Endodermal cell (in vitro differentiated cells): ENCODE results near the gene DDX11. TPM values are rescaled to one million over a fixed set of nuclear protein-coding genes. Genes with fewer than 3 reads are reported as not detected.
"Not testable (repeated sequence)": the region's sequence is repeated elsewhere in the genome, so short reads cannot be mapped to it uniquely, and the experiment has no call there.

ENCODE experiments used
- DNase-seq: peaks from one replicate; pipeline ENCODE4 v3.0.0-alpha.2; 2017
- H3K27ac ChIP-seq: 2 replicates; pipeline ENCODE4 v1.5.1; 2013; ENCODE audit warnings: mild to moderate bottlenecking, low read depth, low read length, moderate library complexity
- H3K27me3 ChIP-seq: 2 replicates; pipeline ENCODE4 v1.6.1; 2013; ENCODE audit warnings: mild to moderate bottlenecking, low read length, moderate library complexity; ENCODE audit not compliant: insufficient read depth, control insufficient read depth, poor library complexity, severe bottlenecking
- H3K36me3 ChIP-seq: 2 replicates; pipeline ENCODE4 v1.7.0; 2013; ENCODE audit warnings: mild to moderate bottlenecking, low read length, moderate library complexity; ENCODE audit not compliant: control insufficient read depth, insufficient read depth
- H3K4me1 ChIP-seq: one replicate; pipeline ENCODE4 v1.7.0; 2013; ENCODE audit warnings: low read length; ENCODE audit not compliant: control insufficient read depth, insufficient read depth
- H3K4me3 ChIP-seq: 2 replicates; pipeline ENCODE4 v1.5.1; 2013; ENCODE audit warnings: mild to moderate bottlenecking, low read length, moderate library complexity
- H3K9ac ChIP-seq: 2 replicates; pipeline ENCODE4 v1.6.1; 2013; ENCODE audit warnings: mild to moderate bottlenecking, low read length, moderate library complexity; ENCODE audit not compliant: poor library complexity, severe bottlenecking; ENCODE audit errors: extremely low read depth
- H3K9me3 ChIP-seq: 2 replicates; pipeline ENCODE4 v1.6.1; 2013; ENCODE audit warnings: mild to moderate bottlenecking, low read length, moderate library complexity; ENCODE audit not compliant: control insufficient read depth
- H3K27ac Mint-ChIP-seq: 2 replicates; pipeline ENCODE4 v1.8.0; 2020; ENCODE audit warnings: mixed read lengths
- H3K27me3 Mint-ChIP-seq: 2 replicates; pipeline ENCODE4 v1.8.0; 2021; ENCODE audit warnings: mild to moderate bottlenecking, mixed read lengths; ENCODE audit not compliant: insufficient read depth
- H3K36me3 Mint-ChIP-seq: 2 replicates; pipeline ENCODE4 v1.8.0; 2020; ENCODE audit warnings: low read depth, mixed read lengths
- H3K4me1 Mint-ChIP-seq: 2 replicates; pipeline ENCODE4 v1.8.0; 2020; ENCODE audit warnings: mixed read lengths
- H3K4me3 Mint-ChIP-seq: 2 replicates; pipeline ENCODE4 v1.8.0; 2020; ENCODE audit warnings: mild to moderate bottlenecking, moderate library complexity, mixed read lengths
- H3K9me3 Mint-ChIP-seq: 2 replicates; pipeline ENCODE4 v1.8.0; 2020; ENCODE audit warnings: mild to moderate bottlenecking, mixed read lengths
- WGBS, 2 experiments: methylation state at CpG; one replicate each; pipeline versions ENCODE4 v1.1.5 to v1.1.7; 2013; ENCODE audit warnings: missing lambda C conversion rate in 2 of 2, mixed read lengths in 1 of 2; ENCODE audit not compliant: insufficient coverage in 1 of 2, insufficient read length in 1 of 2; 5-methylcytosine and 5-hydroxymethylcytosine counted together
- total RNA-seq, 2 donors: library from RNA; stranded (reverse); fragmentation: NEBNext Ultra II Directional in 1 of 2; extraction: Animal tissue kit (Norgen Biotek cat#: 25700) in 1 of 2; gene quantifications; 2 replicates in 1 of 2; 3 replicates in 1 of 2; pipeline ENCODE4 v1.2.1, GENCODE V29; 2021

The DDX11 gene
- total RNA-seq, 2 donors from 2014 or later: 136 to 298 TPM

GRCh38 chr12:31096251-31097065, 22.8 kb downstream of the DDX11 start:
- H3K9ac ChIP-seq, H3K4me3 Mint-ChIP-seq, H3K27me3 Mint-ChIP-seq, H3K4me1 Mint-ChIP-seq, H3K9me3 Mint-ChIP-seq, H3K36me3 ChIP-seq, H3K4me1 ChIP-seq, H3K27ac ChIP-seq, H3K4me3 ChIP-seq, H3K27me3 ChIP-seq, H3K9me3 ChIP-seq: not testable (repeated sequence)
- Mint-ChIP-seq H3K27ac (peak overlapping the region; percentile 18), H3K36me3 (peaks cover 78% of the 10 kb centered on the region)
- 93 to 100% methylated on average over 4 to 19 of the region's 19 CpGs for WGBS, 2 experiments
- DNase-seq: peak; percentile 37

GRCh38 chr12:31097819-31098218, 24.2 kb downstream of the DDX11 start:
- H3K4me3 Mint-ChIP-seq, H3K9ac ChIP-seq, H3K27me3 ChIP-seq, H3K9me3 Mint-ChIP-seq, H3K27ac Mint-ChIP-seq, H3K27me3 Mint-ChIP-seq, H3K36me3 ChIP-seq, H3K9me3 ChIP-seq, H3K4me1 Mint-ChIP-seq, H3K4me3 ChIP-seq, H3K27ac ChIP-seq, H3K4me1 ChIP-seq: not testable (repeated sequence)
- DNase-seq: peak; percentile 29
- 96 to 100% methylated on average over 1 to 8 of the region's 8 CpGs for WGBS, 2 experiments
- peaks cover 78% of the 10 kb centered on the region for H3K36me3 Mint-ChIP-seq

DNA sequence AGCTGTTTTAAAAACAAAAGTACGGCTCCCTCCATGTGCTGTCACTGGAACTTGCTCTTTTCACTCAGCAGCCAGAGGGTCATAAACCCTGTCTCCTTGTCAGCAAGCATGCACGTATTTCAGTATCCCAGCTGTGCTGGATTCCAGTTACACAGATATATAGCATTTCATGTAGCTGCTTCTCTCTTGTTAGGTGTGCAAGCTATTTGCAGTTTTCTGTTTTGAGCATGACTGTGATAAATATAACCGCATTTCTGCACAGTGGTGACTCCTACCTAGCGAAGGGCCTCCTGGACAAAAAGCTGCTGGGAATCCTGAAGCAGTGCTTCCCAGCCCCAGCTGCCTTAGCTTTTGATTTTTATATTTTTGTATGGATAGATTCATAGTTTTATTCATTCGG, 24.7 kb downstream of the DDX11 start:
- H3K27ac Mint-ChIP-seq, H3K27me3 ChIP-seq, H3K9ac ChIP-seq, H3K4me1 ChIP-seq, H3K9me3 ChIP-seq, H3K27ac ChIP-seq, H3K27me3 Mint-ChIP-seq, H3K9me3 Mint-ChIP-seq, H3K4me1 Mint-ChIP-seq, DNase-seq, H3K4me3 Mint-ChIP-seq, H3K4me3 ChIP-seq, H3K36me3 ChIP-seq: not testable (repeated sequence)
- WGBS, 2 experiments: 97 to 100% methylated on average over 1 to 4 of the region's 5 CpGs
- peaks cover 82% of the 10 kb centered on the region for H3K36me3 Mint-ChIP-seq

DNA sequence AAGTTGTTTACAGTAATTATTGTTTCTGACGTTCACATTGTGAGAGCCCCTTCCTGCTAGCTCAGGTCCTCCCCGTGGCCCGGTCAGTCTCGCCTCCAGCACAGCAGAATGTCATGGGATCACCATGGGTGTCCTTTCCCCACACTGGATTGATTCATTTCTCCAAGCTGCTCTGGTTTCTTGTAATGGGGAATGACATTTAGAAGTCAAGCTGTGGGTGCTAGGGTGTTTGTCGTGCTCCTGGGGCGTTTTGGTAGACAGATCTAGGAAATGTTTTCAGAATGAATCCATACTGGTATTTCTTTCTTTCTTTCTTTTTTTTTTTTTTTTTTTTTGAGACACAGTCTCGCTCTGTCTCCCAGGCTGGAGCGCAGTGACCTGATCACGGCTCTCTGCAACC, 25.1 kb downstream of the DDX11 start:
- not testable (repeated sequence) for H3K9me3 Mint-ChIP-seq, H3K9me3 ChIP-seq, H3K4me1 ChIP-seq, H3K36me3 ChIP-seq, H3K4me3 Mint-ChIP-seq, H3K4me1 Mint-ChIP-seq, H3K27ac Mint-ChIP-seq, H3K27me3 ChIP-seq, H3K27me3 Mint-ChIP-seq, H3K4me3 ChIP-seq, H3K9ac ChIP-seq, H3K27ac ChIP-seq
- H3K36me3 Mint-ChIP-seq: peaks cover 84% of the 10 kb centered on the region
- peak; percentile 24 for DNase-seq
- WGBS, 2 experiments: 93 to 100% methylated on average over 3 to 7 of the region's 9 CpGs

DNA sequence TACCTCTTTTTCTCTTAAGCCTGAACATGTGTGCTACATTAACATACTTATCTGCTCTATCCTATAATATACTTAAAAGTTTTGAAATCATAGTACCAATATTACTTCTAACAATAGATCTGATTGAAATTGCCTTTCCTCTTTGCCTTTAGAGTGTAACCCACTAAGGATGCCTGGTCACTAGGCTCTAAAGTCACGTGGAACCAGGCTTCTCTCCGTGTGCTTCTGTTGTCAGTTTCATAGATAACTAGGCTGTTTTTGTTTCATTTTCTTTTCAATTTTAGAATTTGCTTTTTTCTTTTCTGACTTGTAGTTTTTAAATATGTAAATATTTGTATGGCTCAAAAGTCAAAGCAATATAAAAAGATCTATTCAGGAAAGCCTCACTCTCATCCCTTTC, 25.8 kb downstream of the DDX11 start:
- H3K27me3 Mint-ChIP-seq, H3K27ac ChIP-seq, H3K4me1 Mint-ChIP-seq, H3K36me3 ChIP-seq, DNase-seq, H3K27ac Mint-ChIP-seq, H3K9me3 ChIP-seq, H3K4me3 ChIP-seq, H3K9ac ChIP-seq, H3K4me3 Mint-ChIP-seq, H3K4me1 ChIP-seq, H3K9me3 Mint-ChIP-seq, H3K27me3 ChIP-seq: not testable (repeated sequence)
- WGBS, 2 experiments: no CpG with 5 or more reads among the region's 2 CpGs
- peaks cover 84% of the 10 kb centered on the region for H3K36me3 Mint-ChIP-seq

DNA sequence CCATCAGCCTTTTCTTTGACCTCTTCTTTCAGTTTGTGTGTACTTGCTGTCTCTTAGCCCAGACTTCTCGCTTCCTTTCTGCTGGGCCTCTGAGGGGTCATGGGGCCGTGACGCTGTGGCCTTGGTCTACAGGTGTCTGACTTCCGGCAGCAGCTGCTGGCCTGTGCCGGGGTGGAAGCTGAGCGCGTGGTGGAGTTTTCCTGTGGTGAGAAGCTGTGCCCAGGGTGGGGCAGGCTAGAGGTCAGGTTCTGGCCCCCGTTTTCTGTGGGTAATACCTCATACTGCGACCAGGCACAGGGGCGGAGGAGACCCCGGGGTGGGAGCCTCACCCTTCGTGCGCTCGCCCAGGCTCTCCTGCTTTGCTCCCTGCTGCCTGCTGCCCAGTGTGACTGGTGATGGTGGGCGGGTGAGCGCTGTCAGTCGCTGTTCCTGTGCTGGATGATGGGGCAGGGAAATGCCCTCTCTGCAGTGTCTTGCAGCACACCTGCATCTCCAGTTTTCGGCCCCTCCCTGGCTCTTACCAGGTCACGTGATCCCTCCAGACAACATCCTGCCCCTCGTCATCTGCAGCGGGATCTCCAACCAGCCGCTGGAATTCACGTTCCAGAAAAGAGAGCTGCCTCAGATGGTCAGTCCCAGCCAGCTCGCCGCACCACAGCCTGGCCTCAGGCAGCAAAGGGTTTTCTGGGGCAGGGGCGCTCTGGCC, 27.0 kb downstream of the DDX11 start:
- not testable (repeated sequence) for H3K27ac ChIP-seq

GRCh38 chr12:31102125-31102524, 28.5 kb downstream of the DDX11 start:
- H3K4me3 ChIP-seq, H3K27me3 ChIP-seq, H3K9ac ChIP-seq, H3K27me3 Mint-ChIP-seq, H3K36me3 ChIP-seq, DNase-seq, H3K9me3 Mint-ChIP-seq, H3K4me1 Mint-ChIP-seq, H3K4me1 ChIP-seq, H3K4me3 Mint-ChIP-seq, H3K9me3 ChIP-seq, H3K27ac ChIP-seq: not testable (repeated sequence)
- WGBS, 2 experiments: 84 to 93% methylated on average over 7 to 8 of the region's 8 CpGs
- Mint-ChIP-seq H3K27ac (peak overlapping the region; percentile 26), H3K36me3 (peaks cover 64% of the 10 kb centered on the region)

More for the DNA sequence above, 27.0 kb downstream of the DDX11 start:
- not testable (repeated sequence) for H3K4me1 ChIP-seq, H3K9me3 Mint-ChIP-seq, H3K36me3 ChIP-seq, H3K27ac Mint-ChIP-seq, H3K27me3 Mint-ChIP-seq, H3K4me3 Mint-ChIP-seq, H3K4me3 ChIP-seq, H3K9me3 ChIP-seq, H3K27me3 ChIP-seq, H3K9ac ChIP-seq, H3K4me1 Mint-ChIP-seq
- WGBS, 2 experiments: 93 to 95% methylated on average over 9 to 22 of the region's 26 CpGs
- DNase-seq: peak; percentile 41
- peaks cover 77% of the 10 kb centered on the region for H3K36me3 Mint-ChIP-seq
